Measurements from ENCODE around the gene CCM2. TPM values are rescaled to one million over a fixed set of nuclear protein-coding genes. Genes with fewer than 3 reads are reported as not detected.
A peak's percentile ranks its signal among the peaks of the same experiment; 100 is the strongest.

Gene CCM2
- total RNA-seq, 1 experiment from 2014 or later: 75.1 TPM

- DNase-seq (ENCODE audit: low read depth): no peak
Measured at GRCh38 chr7:45080958-45081669, 81.1 kb downstream of the CCM2 start.

DNA sequence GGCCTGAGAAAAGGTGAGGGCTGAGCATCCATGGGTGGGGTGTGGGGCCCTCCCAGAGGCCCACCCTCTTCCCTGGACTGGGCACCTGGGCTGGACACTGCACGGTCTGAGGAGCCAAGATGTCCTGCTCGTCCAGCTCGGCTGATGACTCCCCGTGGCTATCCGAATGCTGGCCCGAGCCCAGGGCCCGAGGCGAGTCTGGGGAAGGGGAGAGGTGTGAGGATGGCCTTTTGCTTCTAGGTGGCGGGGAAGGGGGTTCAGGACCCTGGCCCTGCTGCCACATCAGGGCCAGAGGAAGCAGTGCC is 81.6 kb downstream of the CCM2 start:
- DNase-seq (ENCODE audit: low read depth): no peak

DNA sequence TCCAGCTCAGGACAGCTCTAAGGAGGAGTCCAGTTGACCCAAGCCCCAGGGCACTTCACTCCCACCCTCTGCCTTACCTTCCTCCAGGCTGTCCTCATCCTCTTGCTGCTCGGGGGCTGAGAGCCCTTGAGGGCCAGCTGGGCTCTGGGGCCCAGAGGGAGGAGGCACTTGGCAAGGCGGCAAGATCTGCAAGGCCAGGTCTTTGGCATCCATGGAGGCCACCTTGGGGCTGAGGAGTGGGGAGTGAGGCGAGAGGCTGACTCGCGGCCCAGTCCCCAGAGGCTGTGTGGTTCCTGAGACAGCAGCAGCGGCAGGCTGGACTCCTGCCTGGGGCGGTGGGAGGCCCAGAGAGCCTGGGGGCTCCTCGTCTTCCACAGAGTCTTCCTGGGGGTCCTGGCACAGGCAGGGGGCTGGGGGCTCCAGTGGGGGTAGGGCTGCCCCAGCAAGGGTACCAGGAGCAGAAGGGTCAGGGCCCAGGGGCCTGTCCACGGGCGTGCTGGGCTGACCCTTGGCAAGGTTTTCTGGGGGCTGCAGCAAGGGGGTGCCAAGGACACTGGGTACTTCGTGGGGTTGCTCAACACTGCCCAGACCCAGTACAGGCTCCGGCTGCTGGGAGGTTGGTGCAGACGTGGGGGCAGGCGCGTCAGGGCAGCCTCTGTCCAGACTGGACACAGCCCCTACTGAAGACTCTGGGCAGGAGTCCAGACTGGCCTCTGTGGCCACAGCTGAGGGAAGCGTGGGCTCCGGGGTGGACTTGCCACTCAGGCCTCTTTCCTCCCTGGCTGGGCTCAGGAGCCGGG is 82.2 kb downstream of the CCM2 start:
- DNase-seq (ENCODE audit: low read depth): peak; percentile 55

DNA sequence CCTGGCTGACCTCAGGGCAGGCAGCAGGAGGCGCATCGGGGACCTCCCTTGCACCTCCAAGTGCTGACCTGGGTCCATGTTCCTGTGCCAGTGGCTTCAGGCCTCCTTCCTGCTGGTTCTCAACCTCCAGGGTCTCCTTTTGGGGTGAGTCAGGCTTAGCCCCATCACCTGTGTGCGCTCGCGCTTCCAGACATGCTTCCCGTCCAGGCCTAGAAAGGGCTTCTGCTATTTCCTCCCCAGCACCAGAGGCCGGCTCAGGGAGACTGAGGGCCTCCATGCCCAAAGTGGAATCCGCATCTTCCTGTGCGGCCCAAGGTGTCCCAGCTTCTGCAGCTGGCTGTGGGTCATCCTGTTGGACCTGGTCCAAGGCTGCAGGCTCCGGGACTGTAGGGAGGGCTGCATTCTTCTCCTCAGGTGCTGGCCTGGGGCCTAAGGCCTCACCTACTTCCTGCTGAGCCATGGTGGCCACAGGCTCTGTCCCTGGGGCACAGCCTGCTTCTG is 82.9 kb downstream of the CCM2 start:
- DNase-seq (ENCODE audit: low read depth): no peak

- DNase-seq (ENCODE audit: low read depth): no peak
Measured at GRCh38 chr7:45084336-45084735, 84.3 kb downstream of the CCM2 start.

DNA sequence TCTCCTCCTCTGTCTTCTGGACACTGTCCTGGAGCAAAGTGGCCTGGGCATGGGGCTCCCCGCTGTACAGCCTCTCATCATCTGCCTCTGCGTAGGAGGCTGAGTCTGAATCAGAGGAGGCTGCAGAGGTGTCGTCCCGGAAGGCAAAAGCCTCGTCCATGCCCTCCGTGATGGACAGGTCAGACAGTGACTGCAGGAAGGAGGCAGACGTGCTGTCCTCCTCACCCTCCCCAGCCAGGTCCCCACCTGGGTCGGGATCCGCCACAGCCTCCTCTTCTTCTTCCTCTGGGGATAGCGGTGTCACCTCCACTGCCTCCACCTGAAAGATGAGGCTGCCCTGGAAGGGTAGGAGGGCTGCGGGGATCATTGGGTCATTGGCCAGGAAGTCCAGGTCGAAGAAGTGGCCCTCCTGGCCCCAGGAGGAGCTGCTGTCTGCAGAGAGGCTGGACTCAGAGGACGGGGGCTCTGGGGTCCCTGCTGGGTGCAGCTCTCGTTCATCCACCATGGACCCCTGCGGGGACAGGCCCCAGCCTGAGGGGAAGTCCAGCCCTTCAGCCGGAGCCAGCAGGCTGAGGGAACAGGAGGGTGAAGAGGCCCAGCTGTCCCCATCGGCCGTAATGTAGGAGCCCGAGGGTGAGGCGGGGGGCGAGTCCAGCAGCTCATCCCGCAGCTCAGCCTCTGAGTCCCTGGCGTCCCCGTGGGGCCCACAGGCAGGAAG is 85.1 kb downstream of the CCM2 start:
- DNase-seq (ENCODE audit: low read depth): no peak

DNA sequence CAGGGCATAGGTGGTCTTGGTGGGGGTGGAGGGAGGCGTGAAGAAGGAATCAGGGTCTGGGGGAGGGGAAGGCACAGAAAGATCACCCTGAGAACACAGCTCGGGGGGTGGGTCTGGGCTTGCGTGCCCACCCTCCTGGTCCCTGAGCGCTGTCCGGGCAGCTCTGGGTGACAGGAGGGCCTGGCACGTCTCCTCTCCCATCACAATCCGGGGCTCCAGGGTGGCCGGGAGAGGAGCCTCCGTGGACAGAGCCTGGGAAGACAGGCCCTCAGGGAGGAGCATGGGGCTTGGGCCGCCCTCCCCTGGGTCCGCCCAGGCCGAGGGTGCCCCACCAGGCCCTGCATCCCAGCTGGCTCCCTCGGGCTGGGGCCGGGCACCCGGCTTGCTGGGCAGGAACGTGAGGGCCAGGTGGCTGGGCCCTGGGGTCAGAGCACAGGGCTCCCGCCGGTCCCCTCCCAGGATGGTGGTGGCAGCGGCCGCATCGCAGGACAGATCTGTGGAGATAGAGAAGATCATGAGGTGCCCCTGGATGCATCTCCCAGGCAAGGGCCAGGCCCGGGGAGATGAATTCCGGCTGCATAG is 85.7 kb downstream of the CCM2 start:
- no peak for DNase-seq (ENCODE audit: low read depth)

GRCh38 chr7:45086331-45087065 is 86.5 kb downstream of the CCM2 start:
- DNase-seq (ENCODE audit: low read depth): no peak

GRCh38 chr7:45087301-45088145 is 87.5 kb downstream of the CCM2 start:
- no peak for DNase-seq (ENCODE audit: low read depth)

DNA sequence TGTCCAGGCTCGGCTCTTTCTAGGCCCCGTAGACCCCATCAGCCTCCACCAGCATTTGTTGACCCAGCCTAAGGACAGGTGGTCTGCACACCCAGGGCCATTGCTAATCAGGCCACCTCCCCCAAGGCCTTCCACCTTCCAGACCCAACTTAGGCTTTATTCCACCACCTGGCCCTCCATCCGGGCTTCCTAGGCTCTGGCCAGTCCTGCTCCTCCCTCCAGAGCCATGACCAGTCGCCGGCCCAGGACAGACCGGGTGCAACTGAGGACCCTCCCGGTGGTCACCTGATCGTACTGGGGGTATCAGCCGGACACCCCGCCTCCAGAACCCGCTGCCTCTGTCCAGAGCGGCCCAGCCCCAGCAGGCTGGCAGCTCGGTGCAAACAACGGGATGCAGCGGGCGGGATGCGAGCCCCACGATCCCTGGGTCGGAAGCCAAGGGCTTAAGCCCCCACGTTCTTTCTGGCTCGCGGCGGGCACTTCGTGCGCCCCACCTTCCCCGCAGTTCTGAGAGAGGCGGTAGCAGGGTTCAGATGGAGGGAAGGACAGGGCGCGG is 88.2 kb downstream of the CCM2 start:
- DNase-seq (ENCODE audit: low read depth): no peak

- DNase-seq (ENCODE audit: low read depth): no peak
Measured at GRCh38 chr7:45088821-45089340, 88.9 kb downstream of the CCM2 start, which contains the start of gene NACAD. TSS of gene NACAD (minus strand) at chr7:45088969. CDS start at chr7:45088894, 75 bp downstream.

- peak; percentile 62 for DNase-seq (ENCODE audit: low read depth)
Measured at GRCh38 chr7:45089341-45089891, 89.4 kb downstream of the CCM2 start.

DNA sequence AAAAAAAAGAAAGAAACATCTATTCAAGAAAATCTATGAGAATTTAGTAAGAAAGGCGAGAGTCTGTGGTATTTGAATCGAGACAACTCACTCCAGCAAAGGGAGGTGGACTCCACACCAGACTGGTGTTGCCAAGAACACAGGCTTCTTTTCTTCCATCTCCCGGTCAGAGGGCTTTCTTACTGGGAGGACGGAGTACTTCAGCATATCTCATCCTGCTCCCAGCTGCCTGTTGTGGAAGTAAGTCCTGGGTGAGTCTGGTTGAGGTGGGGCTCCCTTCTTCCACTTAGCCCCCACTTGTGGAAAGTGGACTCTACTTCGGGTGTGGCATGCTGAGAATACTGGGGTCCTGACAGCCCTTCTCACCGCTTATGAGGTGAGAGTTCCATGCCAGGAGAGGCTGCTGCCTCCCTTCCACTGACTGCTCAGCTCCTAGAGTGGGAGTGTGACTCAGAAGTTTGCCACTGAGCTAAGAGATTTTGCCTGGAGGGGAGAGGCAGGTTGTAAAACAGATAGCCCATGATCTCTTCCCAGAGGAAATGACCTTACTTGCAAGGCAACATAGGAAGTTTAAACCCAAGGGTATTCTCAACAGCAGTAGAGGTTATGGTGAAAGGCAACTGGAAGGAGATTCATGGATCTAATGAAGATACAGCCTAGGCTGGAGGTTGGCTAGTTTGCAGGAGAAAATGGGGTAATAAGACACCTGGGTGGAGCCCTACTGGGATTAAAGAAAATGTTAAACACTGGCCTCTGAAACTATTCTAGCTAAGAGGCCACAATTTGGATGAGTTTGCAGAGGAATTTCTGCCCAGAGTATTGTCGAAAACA is 92.3 kb downstream of the CCM2 start:
- peak; percentile 89 for DNase-seq (ENCODE audit: low read depth)

DNA sequence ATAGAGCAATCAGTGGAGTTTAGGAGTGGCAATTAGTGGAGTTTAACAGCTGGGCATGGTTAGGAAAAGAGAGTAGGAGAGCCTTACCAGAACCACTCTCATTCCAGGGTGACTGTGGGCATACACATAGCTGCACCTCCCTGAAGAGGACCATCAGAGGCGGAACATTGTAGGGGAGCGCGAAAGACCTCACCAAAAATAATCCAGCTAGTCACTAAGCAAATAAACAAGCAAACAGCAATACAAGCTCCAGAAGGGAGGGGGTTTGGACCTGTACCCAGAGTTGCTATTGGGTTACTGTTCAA is 92.9 kb downstream of the CCM2 start:
- no peak for DNase-seq (ENCODE audit: low read depth)

DNA sequence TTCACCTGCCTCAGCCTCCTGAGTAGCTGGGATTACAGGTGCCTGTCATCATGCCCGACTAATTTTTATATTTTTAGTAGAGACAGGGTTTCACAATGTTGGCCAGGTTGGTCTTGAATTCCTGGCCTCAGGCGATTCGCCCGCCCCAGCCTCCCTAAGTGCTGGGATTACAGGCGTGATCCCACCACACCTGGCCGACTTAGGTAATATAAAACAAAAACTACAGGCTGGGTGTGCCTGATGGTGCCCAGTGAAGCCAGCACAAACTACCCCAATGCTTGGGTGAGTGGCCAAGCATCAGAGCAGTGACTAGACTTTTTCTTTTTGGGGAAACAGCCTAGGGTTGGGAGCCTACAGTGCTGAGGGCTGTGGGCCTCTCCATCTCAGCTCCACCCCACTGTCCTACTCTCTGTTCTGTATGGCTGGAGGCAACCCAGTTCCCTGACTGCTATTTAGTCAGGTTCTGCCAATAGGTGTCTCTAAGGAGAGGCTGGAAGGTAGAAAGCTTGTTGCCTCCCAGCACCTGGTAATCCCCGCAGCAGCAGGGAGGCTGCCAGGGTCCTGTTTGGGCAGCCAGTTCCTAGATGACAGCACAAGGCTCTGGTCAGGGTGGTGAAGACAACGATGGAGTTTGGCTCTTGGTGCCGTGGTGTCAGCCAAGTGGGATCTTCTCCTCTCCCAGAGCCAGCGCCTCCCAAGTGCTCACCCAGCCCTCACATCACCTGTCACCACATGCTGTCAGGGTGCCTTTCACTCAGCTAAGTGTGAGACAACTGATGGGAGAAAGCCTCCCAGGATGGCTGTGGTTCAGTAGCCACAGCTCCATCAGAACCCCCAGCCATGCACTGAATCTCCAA is 99.2 kb downstream of the CCM2 start:
- DNase-seq (ENCODE audit: low read depth): no peak

DNA sequence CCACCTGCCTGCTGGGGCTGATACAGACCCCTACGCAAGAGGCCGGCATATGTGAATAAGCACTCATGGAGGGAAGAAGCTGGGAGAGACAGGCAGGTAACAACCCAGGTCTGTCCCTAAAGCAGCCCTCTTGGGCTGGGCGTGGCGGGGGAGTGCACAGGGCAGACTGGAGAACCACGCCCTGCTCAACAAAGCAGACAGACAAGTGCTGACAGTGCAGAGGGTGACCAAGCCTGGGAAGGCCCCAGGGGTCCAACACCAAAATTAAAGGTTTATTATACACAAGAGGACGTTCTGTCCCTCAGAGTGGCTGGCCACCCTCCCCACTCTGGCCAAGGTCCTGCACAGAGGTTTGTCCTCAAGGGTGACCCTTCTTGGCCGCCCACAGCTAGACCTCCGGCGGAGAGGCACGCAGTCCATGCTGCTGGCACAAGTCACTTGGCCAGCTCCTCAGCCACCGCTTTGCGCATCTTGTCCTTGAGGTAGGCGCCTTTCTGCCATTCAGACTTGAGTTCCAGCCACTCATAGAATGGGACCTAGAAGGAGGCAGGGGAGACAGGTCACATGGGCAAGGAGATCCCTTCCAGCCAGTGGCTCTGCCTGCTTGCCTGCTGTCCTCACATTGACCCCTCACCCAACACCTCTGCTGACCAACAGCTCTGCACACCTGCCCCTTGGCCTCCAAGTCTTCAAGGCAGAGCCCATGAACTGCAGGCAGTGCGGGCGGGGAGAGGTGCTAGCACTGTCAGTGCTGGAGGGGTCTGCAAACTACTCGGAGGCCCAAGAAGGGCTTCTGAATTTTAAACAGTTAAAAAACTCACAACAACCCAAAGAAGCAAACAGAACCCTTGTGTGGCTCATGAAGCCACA is 100.1 kb downstream of the CCM2 start:
- DNase-seq (ENCODE audit: low read depth): no peak
